A549 (cell line): ENCODE results near the gene PPP6R3. TPM values are rescaled to one million over a fixed set of nuclear protein-coding genes. Genes with fewer than 3 reads are reported as not detected.

Source experiments
- ATAC-seq, 2 experiments: fragments of 200-7000 bp in 1 of 2; fragments of >200 bp in 1 of 2; cut with Nextera tagmentation in 1 of 2; cut with Tn5 transposase in 1 of 2; 3 replicates each; pipeline versions ENCODE4 v1.8.0 to v1.9.1; 2018 to 2020; ENCODE audit warnings: mild to moderate bottlenecking in 1 of 2, moderate library complexity in 1 of 2
- CTCF ChIA-PET: fragments of 300-600 bp; sonication (Branson Sonifier 250); formaldehyde crosslinking; extraction: SDS; loops from one replicate; lab custom pipeline; 2021; ENCODE audit warnings: antibody characterized with exemption, inconsistent platforms; lab: Yijun Ruan, JAX
- POLR2A ChIA-PET: fragments of 350-600 bp; formaldehyde crosslinking; extraction: SDS; loops from one replicate; lab custom pipeline; 2021; ENCODE audit warnings: antibody characterized with exemption, inconsistent platforms; lab: Yijun Ruan, JAX
- DNase-seq, 2 experiments: peaks; one replicate each; pipeline versions ENCODE4 v3.0.0 to v3.0.0-alpha.2; 2011 to 2016; ENCODE audit warnings: low read depth in 1 of 2, low spot score in 1 of 2
- FAIRE-seq: peaks from 2 replicates; lab custom pipeline; 2011; peaks lifted over from hg19 to GRCh38; lab: Jason Lieb, UNC
- H3K27ac ChIP-seq, 2 experiments: fragments of >200 bp; sonication (Bioruptor Twin); formaldehyde crosslinking; 3 replicates each; pipeline ENCODE4 v1.5.1; 2016 to 2017
- H3K4me1 ChIP-seq: fragments of >200 bp; sonication (Bioruptor Twin); formaldehyde crosslinking; 3 replicates; pipeline ENCODE4 v1.6.1; 2016
- H3K4me2 ChIP-seq: fragments of >200 bp; sonication (Bioruptor Twin); formaldehyde crosslinking; 3 replicates; pipeline ENCODE4 v1.6.1; 2016
- H3K4me3 ChIP-seq: fragments of >200 bp; sonication (Bioruptor Twin); formaldehyde crosslinking; 3 replicates; pipeline ENCODE4 v1.5.1; 2016
- H3K9me3 ChIP-seq: fragments of >200 bp; sonication (Bioruptor Twin); formaldehyde crosslinking; 3 replicates; pipeline ENCODE4 v1.6.1; 2016
- BCL3 ChIP-seq: fragments of >200 bp; sonication (Bioruptor Twin); formaldehyde crosslinking; IDR thresholded peaks from 3 replicates; pipeline ENCODE4 v1.6.1; 2016
- BHLHE40 ChIP-seq: IDR thresholded peaks from 2 replicates; pipeline ENCODE4 v1.6.1; 2012; ENCODE audit warnings: low read depth, low read length, inconsistent platforms
- CEBPB ChIP-seq, 2 experiments: fragments of >200 bp in 1 of 2; sonication (Bioruptor Twin) in 1 of 2; formaldehyde crosslinking in 1 of 2; IDR thresholded peaks; 2 replicates each; pipeline ENCODE4 v1.6.1; 2012 to 2016
- CHD4 ChIP-seq: fragments of 200-600 bp; sonication (generic); IDR thresholded peaks from 2 replicates; pipeline ENCODE4 v1.6.1; 2016; ENCODE audit warnings: antibody characterized with exemption, mild to moderate bottlenecking, borderline replicate concordance
- EP300 ChIP-seq, 2 experiments: fragments of >200 bp; sonication (Bioruptor Twin); formaldehyde crosslinking; IDR thresholded peaks; 2 replicates in 1 of 2; 3 replicates in 1 of 2; pipeline ENCODE4 v1.6.1; 2016 to 2017
- ESRRA ChIP-seq: fragments of 150-350 bp; IDR thresholded peaks from 2 replicates; pipeline ENCODE4 v1.6.1; 2014; ENCODE audit warnings: mild to moderate bottlenecking, low read length, borderline replicate concordance
- FOSB ChIP-seq: fragments of 250-450 bp; sonication (Bioruptor Pico); IDR thresholded peaks from 2 replicates; pipeline ENCODE4 v1.5.0; 2020; ENCODE audit warnings: mild to moderate bottlenecking, moderate library complexity
- HMGXB4 ChIP-seq: fragments of 250-450 bp; sonication (Bioruptor Pico); IDR thresholded peaks from 2 replicates; pipeline ENCODE4 v1.5.0; 2021; ENCODE audit warnings: mild to moderate bottlenecking, moderate library complexity, borderline replicate concordance
- MYC ChIP-seq: IDR thresholded peaks from 2 replicates; pipeline ENCODE4 v1.6.1; 2012; ENCODE audit warnings: mild to moderate bottlenecking, inconsistent platforms, low read length, improper control_type of control experiment, borderline replicate concordance
- NPAS2 ChIP-seq: fragments of 250-450 bp; sonication (Bioruptor Pico); IDR thresholded peaks from 2 replicates; pipeline ENCODE4 v1.8.0; 2022; ENCODE audit warnings: mild to moderate bottlenecking, moderate library complexity, borderline replicate concordance
- NR3C1 ChIP-seq: fragments of >200 bp; sonication (Bioruptor Twin); formaldehyde crosslinking; IDR thresholded peaks from 3 replicates; pipeline ENCODE4 v1.6.1; 2017
- PHF8 ChIP-seq: fragments of 200-600 bp; sonication (generic); IDR thresholded peaks from 2 replicates; pipeline ENCODE4 v1.6.1; 2016; ENCODE audit warnings: low read depth, mild to moderate bottlenecking, antibody characterized with exemption, moderate library complexity, borderline replicate concordance
- POLR2AphosphoS2 ChIP-seq: conservative IDR thresholded peaks from 2 replicates; pipeline ENCODE4 v1.6.1; 2012; ENCODE audit warnings: low read length, improper control_type of control experiment, inconsistent platforms
- RCOR1 ChIP-seq: fragments of 150-350 bp; IDR thresholded peaks from 2 replicates; pipeline ENCODE4 v1.6.1; 2014; ENCODE audit warnings: antibody characterized with exemption, low read length, low read depth
- RFX5 ChIP-seq: fragments of 450-650 bp; IDR thresholded peaks from 2 replicates; pipeline ENCODE4 v1.7.1; 2014; ENCODE audit warnings: antibody characterized with exemption, mild to moderate bottlenecking, moderate library complexity
- SREBF2 ChIP-seq: fragments of 450-650 bp; IDR thresholded peaks from 2 replicates; pipeline ENCODE4 v1.6.1; 2014; ENCODE audit warnings: mild to moderate bottlenecking, moderate library complexity
- ZFP36 ChIP-seq: fragments of 450-650 bp; IDR thresholded peaks from 2 replicates; pipeline ENCODE4 v1.6.1; 2014; ENCODE audit warnings: borderline replicate concordance; ENCODE audit not compliant: partially characterized antibody
- ZSCAN20 ChIP-seq: fragments of 250-450 bp; sonication (Bioruptor Pico); IDR thresholded peaks from 2 replicates; pipeline ENCODE4 v1.8.0; 2022; ENCODE audit warnings: mild to moderate bottlenecking, moderate library complexity
- WGBS: methylation state at CpG from one replicate; pipeline ENCODE4 v1.1.6; 2017; ENCODE audit errors: missing lambda C conversion rate; 5-methylcytosine and 5-hydroxymethylcytosine counted together
- polyA plus RNA-seq, 4 experiments: library from polyadenylated mRNA; depleted of rRNA in 3 of 4; stranded (reverse); fragments of >200 nt; fragmentation: RNase III in 1 of 4; extraction: RNeasy Plus Mini Kit Qiagen cat#74134 plus additional on column Dnase treatment in 1 of 4; gene quantifications; 2 replicates in 3 of 4; 3 replicates in 1 of 4; pipeline ENCODE4 v1.2.3, GENCODE V29; 2011 to 2017
- TF ChIP-seq, protein P1 (sequence below): fragments of 250-450 bp; sonication (Bioruptor Pico); IDR thresholded peaks from 2 replicates; pipeline ENCODE4 v1.5.0; 2020; ENCODE audit warnings: low read depth, mild to moderate bottlenecking, moderate library complexity
- TF ChIP-seq, protein P2 (sequence below): fragments of >200 bp; sonication (Bioruptor Twin); formaldehyde crosslinking; IDR thresholded peaks from 3 replicates; pipeline ENCODE4 v1.5.1; 2016

The PPP6R3 gene
- polyA plus RNA-seq, 2 of the 4 experiments (the other 2 are of a cell fraction), result 69.7 to 114 TPM

GRCh38 chr11:68420171-68420570, 40.4 kb upstream of the PPP6R3 start (continued):
- TF ChIP-seq RFX5 (no peak), RCOR1 (no peak), POLR2AphosphoS2 (no peak)
- TF ChIP-seq, protein P1, sequence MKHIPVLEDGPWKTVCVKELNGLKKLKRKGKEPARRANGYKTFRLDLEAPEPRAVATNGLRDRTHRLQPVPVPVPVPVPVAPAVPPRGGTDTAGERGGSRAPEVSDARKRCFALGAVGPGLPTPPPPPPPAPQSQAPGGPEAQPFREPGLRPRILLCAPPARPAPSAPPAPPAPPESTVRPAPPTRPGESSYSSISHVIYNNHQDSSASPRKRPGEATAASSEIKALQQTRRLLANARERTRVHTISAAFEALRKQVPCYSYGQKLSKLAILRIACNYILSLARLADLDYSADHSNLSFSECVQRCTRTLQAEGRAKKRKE, result no peak

DNA sequence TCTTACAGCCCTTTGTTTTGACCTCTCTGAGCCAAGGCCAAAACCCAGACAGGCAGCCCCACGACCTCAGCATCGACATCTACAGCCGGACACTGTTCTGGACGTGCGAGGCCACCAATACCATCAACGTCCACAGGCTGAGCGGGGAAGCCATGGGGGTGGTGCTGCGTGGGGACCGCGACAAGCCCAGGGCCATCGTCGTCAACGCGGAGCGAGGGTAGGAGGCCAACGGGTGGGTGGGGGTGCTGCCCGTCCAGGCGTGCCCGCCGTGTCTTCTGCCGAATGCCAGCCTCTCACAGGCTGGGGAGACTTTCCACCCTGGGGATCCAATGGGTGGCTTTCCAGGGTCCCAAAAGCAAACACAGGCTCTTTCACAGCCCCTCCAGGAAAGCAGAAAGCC, 37.1 kb upstream of the PPP6R3 start:
- no peaks in the 10 kb centered on the region for H3K4me1 ChIP-seq
- H3K4me3 ChIP-seq, result no peak overlapping the region
- H3K9me3 ChIP-seq, result 0 out of 3 replicates have a peak, but pooled peaks cover 8% of the 10 kb centered on the region
- TF ChIP-seq CEBPB (IDR thresholded peaks at IDR 0.05) (no peak), ZFP36 (no peak)
- TF ChIP-seq, protein P2, sequence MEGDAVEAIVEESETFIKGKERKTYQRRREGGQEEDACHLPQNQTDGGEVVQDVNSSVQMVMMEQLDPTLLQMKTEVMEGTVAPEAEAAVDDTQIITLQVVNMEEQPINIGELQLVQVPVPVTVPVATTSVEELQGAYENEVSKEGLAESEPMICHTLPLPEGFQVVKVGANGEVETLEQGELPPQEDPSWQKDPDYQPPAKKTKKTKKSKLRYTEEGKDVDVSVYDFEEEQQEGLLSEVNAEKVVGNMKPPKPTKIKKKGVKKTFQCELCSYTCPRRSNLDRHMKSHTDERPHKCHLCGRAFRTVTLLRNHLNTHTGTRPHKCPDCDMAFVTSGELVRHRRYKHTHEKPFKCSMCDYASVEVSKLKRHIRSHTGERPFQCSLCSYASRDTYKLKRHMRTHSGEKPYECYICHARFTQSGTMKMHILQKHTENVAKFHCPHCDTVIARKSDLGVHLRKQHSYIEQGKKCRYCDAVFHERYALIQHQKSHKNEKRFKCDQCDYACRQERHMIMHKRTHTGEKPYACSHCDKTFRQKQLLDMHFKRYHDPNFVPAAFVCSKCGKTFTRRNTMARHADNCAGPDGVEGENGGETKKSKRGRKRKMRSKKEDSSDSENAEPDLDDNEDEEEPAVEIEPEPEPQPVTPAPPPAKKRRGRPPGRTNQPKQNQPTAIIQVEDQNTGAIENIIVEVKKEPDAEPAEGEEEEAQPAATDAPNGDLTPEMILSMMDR, result no peak
- ChIA-PET CTCF (interaction anchor here (1.2 to 2.3 kb wide), 3 partner anchors 11 to 166 kb away, joined by 5 to 6 read pairs (median 5); no protein-coding TSS in a partner anchor), POLR2A (no interaction called here)
- H3K4me2 ChIP-seq, result no peak overlapping the region
- over 99% methylated on average over 21 of the region's 21 CpGs for WGBS
- no peak for ATAC-seq
- no peak for FAIRE-seq
- H3K27ac ChIP-seq, result no peak overlapping the region
- no peak for DNase-seq

DNA sequence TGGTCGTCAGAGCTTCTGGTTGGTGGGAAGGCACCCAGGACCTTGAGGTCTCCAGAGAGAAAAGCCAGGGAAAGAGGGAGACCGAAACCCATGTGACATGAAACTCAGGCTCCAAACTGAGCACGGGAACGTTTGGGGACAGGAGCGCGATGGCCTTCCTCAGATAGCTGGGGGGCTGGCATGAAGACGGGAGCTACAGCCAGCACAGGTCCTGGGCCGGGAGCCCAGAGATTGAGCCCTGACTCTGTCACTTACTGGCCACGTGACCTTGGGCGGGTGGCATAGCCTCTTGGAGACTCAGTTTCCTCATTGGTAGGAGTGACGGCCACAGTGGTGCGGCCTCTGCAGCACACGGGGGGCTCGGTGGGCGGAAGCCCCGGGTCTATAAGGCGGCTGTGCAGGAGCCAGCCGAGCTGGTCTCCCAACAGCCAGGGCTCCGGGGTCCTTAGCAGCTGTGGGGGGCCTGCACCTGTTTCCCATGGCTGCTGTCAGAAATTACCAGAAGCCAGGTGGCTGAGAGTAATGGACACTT, 36.4 kb upstream of the PPP6R3 start:
- H3K9me3 ChIP-seq, result peaks cover 13% of the 10 kb centered on the region
- ChIA-PET CTCF (interaction anchor here (1.1 to 2.3 kb wide), 5 partner anchors 12 to 167 kb away, joined by 3 to 6 read pairs (median 5); no protein-coding TSS in a partner anchor), POLR2A (no interaction called here)
- no peak overlapping the region for H3K27ac ChIP-seq
- H3K4me2 ChIP-seq, result no peak overlapping the region
- no peaks in the 10 kb centered on the region for H3K4me1 ChIP-seq
- no peak for FAIRE-seq
- no peak for DNase-seq
- no peak for ATAC-seq
- WGBS, result 89% methylated on average over 19 of the region's 19 CpGs
- no peak overlapping the region for H3K4me3 ChIP-seq
- no peak for TF ChIP-seq NR3C1
- no peak for TF ChIP-seq ZSCAN20 (CRISPR knock-in tag)
- no peak for TF ChIP-seq MYC
- no peak for TF ChIP-seq FOSB (CRISPR knock-in tag)

DNA sequence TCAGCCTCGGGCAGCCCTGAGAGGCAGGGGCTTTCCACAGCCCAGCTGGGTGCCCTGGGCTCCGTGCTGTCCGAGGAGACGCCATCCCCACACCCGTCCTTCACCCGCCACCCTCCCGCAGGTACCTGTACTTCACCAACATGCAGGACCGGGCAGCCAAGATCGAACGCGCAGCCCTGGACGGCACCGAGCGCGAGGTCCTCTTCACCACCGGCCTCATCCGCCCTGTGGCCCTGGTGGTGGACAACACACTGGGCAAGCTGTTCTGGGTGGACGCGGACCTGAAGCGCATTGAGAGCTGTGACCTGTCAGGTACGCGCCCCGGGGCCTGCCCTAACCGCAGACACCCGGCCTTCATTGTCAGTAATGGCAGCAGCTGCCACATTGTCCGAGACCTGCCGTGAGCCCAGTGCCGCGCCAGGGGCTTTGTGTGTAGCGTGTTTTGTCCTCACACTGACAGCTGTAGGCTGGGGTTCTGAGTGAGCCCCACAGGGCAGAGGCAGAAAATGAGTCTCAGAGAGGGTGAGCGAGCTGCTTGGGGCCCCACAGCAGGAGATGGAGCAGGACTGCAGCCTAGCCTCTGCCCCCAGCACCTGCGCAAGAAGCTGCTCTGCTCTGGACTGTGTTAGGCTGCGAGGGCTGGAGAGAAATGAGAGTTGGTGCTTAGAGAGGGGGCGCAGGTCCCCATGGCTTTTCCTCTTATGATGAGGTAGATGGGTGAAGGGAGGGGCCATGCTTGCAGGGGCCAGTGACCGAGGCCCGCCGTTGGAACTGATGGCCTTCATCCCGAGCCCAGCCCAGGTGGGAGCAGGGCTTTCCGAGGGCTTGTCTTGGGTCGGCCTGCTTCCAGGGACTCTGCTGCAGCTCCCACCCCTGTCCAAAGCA, 35.3 kb upstream of the PPP6R3 start:
- WGBS, result 95% methylated on average over 35 of the region's 40 CpGs
- no peaks in the 10 kb centered on the region for H3K4me1 ChIP-seq
- no peak overlapping the region for H3K4me3 ChIP-seq
- peaks cover 24% of the 10 kb centered on the region for H3K9me3 ChIP-seq
- ATAC-seq (peak; percentile 33 to 46; a peak in 5 of 6 replicates), FAIRE-seq (no peak), DNase-seq (no peak)
- no peak overlapping the region for H3K27ac ChIP-seq
- no peak overlapping the region for H3K4me2 ChIP-seq
- ChIA-PET CTCF (interaction anchor here (0.6 to 2.3 kb wide), 4 partner anchors 12 to 128 kb away, joined by 3 to 6 read pairs (median 4); no protein-coding TSS in a partner anchor), POLR2A (no interaction called here)
- TF ChIP-seq HMGXB4 (no peak), EP300 (IDR thresholded peaks at IDR 0.05) (no peak), ESRRA (no peak), BCL3 (no peak), BHLHE40 (no peak), PHF8 (no peak), SREBF2 (no peak), NPAS2 (CRISPR knock-in tag) (no peak), CHD4 (no peak)
- TF ChIP-seq, protein P1, result no peak
